ENCODE data around the gene L3MBTL1.
"Not testable (repeated sequence)": the region's sequence is repeated elsewhere in the genome, so short reads cannot be mapped to it uniquely, and the experiment has no call there.

L3MBTL1 gene

GRCh38 chr20:43495388-43495787 is 12.1 kb upstream of the L3MBTL1 start:
- TF ChIP-seq CTCF (IDR thresholded peaks at IDR 0.05; ENCODE audit: borderline replicate concordance, control extremely low read depth, extremely low read depth, insufficient read depth, missing control alignments) = no peak
- no peak for DNase-seq (ENCODE audit: low spot score)
- in situ Hi-C loops (cut with MboI; ENCODE audit: low sequenced_read_pairs, unreplicated experiment) = no loop called here

GRCh38 chr20:43502021-43502420 is 5.5 kb upstream of the L3MBTL1 start:
- in situ Hi-C loops (cut with MboI; ENCODE audit: low sequenced_read_pairs, unreplicated experiment); DNase-seq (ENCODE audit: low spot score): not testable (repeated sequence)

- in situ Hi-C loops (cut with MboI; ENCODE audit: low sequenced_read_pairs, unreplicated experiment) = no loop called here
- no peak for TF ChIP-seq CTCF (IDR thresholded peaks at IDR 0.05; ENCODE audit: borderline replicate concordance, control extremely low read depth, extremely low read depth, insufficient read depth, missing control alignments)
- DNase-seq (ENCODE audit: low spot score) = no peak
These were observed 1.3 kb upstream of the L3MBTL1 start for GRCh38 chr20:43506238-43506637.

GRCh38 chr20:43508106-43508505 is 609 bp downstream of the L3MBTL1 start:
- no peak for TF ChIP-seq CTCF (IDR thresholded peaks at IDR 0.05; ENCODE audit: borderline replicate concordance, control extremely low read depth, extremely low read depth, insufficient read depth, missing control alignments)
- in situ Hi-C loops (cut with MboI; ENCODE audit: low sequenced_read_pairs, unreplicated experiment) = no loop called here
- no peak for DNase-seq (ENCODE audit: low spot score)

GRCh38 chr20:43508604-43509040 is 1.1 kb downstream of the L3MBTL1 start:
- DNase-seq (ENCODE audit: low spot score) = no peak
- in situ Hi-C loops (cut with MboI; ENCODE audit: low sequenced_read_pairs, unreplicated experiment) = no loop called here
- TF ChIP-seq CTCF (IDR thresholded peaks at IDR 0.05; ENCODE audit: borderline replicate concordance, control extremely low read depth, extremely low read depth, insufficient read depth, missing control alignments) = no peak

GRCh38 chr20:43511879-43512278 is 4.4 kb downstream of the L3MBTL1 start:
- no peak for TF ChIP-seq CTCF (IDR thresholded peaks at IDR 0.05; ENCODE audit: borderline replicate concordance, control extremely low read depth, extremely low read depth, insufficient read depth, missing control alignments)
- DNase-seq (ENCODE audit: low spot score) = no peak
- in situ Hi-C loops (cut with MboI; ENCODE audit: low sequenced_read_pairs, unreplicated experiment) = no loop called here

- DNase-seq (ENCODE audit: low spot score) = no peak
- in situ Hi-C loops (cut with MboI; ENCODE audit: low sequenced_read_pairs, unreplicated experiment) = no loop called here
- no peak for TF ChIP-seq CTCF (IDR thresholded peaks at IDR 0.05; ENCODE audit: borderline replicate concordance, control extremely low read depth, extremely low read depth, insufficient read depth, missing control alignments)
These were observed 6.0 kb downstream of the L3MBTL1 start for GRCh38 chr20:43513372-43513930.
